GM12864 (cell line): ENCODE measurements around the gene CTNNA3.
"Not testable (repeated sequence)": the region's sequence is repeated elsewhere in the genome, so short reads cannot be mapped to it uniquely, and the experiment has no call there.

ENCODE experiments used
- DNase-seq: peaks from one replicate; pipeline ENCODE4 v3.0.0-alpha.2; 2011; ENCODE audit warnings: low read depth
- H3K4me3 ChIP-seq: 2 replicates; pipeline ENCODE4 v1.5.1; 2011; ENCODE audit warnings: mild to moderate bottlenecking, low read depth, low read length, control low read depth
- TF ChIP-seq, protein P1 (sequence below): IDR thresholded peaks from 2 replicates; pipeline ENCODE4 v1.5.1; 2011; ENCODE audit warnings: low read depth, mild to moderate bottlenecking, moderate library complexity, low read length, control low read depth, inconsistent platforms; ENCODE audit errors: missing control alignments

Gene CTNNA3

DNA sequence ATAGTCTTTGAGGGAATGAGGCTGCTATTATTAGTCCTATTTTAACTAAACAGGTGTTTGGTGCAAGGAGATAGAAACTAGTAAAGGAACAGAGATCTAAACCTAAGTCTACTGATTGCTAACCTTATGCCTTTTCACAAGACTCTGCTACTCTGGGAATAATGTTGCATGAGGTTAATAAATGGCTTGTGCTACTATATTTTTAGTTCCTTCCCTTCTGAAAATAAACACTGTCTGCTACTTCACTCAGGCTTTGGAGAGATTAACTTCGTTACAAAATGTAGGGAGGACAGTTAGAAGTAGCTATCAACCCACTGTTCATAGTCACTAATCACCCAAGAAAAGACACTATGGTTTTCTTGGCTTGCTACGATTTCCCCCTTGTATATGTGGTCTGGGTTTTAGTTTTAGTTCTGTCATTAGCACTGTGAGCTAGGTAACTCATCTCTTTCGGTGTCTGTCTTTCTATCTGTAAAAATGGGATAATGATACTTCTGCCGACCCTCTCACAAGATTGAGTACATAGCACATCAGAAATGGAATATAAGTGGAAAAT, 474.0 kb downstream of the CTNNA3 start:
- TF ChIP-seq, protein P1, sequence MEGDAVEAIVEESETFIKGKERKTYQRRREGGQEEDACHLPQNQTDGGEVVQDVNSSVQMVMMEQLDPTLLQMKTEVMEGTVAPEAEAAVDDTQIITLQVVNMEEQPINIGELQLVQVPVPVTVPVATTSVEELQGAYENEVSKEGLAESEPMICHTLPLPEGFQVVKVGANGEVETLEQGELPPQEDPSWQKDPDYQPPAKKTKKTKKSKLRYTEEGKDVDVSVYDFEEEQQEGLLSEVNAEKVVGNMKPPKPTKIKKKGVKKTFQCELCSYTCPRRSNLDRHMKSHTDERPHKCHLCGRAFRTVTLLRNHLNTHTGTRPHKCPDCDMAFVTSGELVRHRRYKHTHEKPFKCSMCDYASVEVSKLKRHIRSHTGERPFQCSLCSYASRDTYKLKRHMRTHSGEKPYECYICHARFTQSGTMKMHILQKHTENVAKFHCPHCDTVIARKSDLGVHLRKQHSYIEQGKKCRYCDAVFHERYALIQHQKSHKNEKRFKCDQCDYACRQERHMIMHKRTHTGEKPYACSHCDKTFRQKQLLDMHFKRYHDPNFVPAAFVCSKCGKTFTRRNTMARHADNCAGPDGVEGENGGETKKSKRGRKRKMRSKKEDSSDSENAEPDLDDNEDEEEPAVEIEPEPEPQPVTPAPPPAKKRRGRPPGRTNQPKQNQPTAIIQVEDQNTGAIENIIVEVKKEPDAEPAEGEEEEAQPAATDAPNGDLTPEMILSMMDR: no peak
- DNase-seq: no peak
- no peak overlapping the region for H3K4me3 ChIP-seq

DNA sequence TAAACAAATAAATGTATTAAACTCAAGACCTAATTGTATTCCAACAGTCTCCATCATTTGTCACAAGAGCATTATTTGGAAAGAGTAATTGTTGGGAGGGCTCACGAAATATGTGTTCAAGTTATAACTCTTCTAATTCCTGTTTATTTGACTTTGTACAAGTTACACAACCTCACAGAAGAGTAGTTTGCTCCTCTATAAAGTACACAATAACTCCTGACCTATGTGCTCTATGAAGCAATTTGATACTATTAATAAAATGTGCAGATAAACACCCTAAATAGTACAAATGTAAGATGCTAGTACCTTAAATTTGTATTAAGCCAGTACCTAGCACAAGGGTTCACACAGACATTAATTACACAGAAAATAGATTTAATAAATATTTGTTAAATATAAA, 484.3 kb downstream of the CTNNA3 start:
- no peak for DNase-seq
- no peak overlapping the region for H3K4me3 ChIP-seq
- TF ChIP-seq, protein P1: no peak

GRCh38 chr10:67207923-67208322, 488.1 kb downstream of the CTNNA3 start:
- not testable (repeated sequence) for H3K4me3 ChIP-seq

GRCh38 chr10:67200913-67201564, 495.0 kb downstream of the CTNNA3 start:
- TF ChIP-seq, protein P1: no peak
- no peak overlapping the region for H3K4me3 ChIP-seq
- DNase-seq: no peak

More at GRCh38 chr10:67207923-67208322, 488.1 kb downstream of the CTNNA3 start:
- not testable (repeated sequence) for DNase-seq

- H3K4me3 ChIP-seq: no peak overlapping the region
- TF ChIP-seq, protein P1: no peak
- DNase-seq: no peak
Measured at GRCh38 chr10:67175354-67175753, 520.6 kb downstream of the CTNNA3 start.

DNA sequence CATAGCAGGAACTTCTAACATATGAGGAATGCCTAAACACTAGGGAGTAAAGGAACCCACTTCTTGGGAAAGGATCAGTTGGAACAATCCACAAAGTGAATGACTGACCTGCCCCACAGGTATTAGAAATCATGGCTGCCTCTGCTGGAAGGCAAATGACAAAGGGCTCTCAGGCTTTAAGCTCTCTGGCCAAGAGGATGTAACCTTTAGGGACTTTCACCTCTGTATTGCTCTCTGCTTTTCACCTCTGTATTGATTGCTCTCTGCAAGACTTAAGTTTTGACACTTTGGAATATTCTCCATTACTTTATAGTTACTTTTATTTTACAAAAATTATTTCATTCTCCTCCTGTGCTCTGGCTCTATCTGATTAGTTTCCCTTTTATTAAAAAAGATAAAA, 522.2 kb downstream of the CTNNA3 start:
- TF ChIP-seq, protein P1: no peak
- no peak overlapping the region for H3K4me3 ChIP-seq
- DNase-seq: no peak

GRCh38 chr10:67171970-67172369, 524.0 kb downstream of the CTNNA3 start:
- H3K4me3 ChIP-seq: no peak overlapping the region
- DNase-seq: no peak
- TF ChIP-seq, protein P1: no peak
